ENCODE data around the gene SLC22A16. TPM values are rescaled to one million over a fixed set of nuclear protein-coding genes. Genes with fewer than 3 reads are reported as not detected.

The SLC22A16 gene
- total RNA-seq, 4 donors from 2014 or later = not detected

DNA sequence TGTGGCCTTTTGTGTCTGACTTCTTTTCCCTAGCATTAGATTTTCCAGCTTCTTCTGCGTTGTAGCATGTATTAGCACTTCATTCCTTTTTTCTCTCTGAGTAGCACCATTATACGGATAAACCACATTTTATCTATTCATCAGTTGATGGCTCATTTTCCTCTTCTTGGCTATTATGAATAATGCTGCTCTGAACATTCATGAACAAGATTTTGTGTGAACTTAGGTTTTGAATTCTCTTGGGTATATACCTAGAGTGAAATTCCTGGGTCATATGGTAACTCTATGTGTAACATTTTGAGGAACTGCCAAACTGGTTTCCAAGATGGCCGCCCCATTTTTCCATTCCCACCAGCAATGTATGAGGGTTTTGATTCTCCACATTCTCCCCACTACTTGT, 28.7 kb downstream of the SLC22A16 start:
- 94% methylated on average over 3 of the region's 3 CpGs for WGBS, 2 donors
- Histone ChIP-seq H3K4me3 (no peak overlapping the region), H3K36me3 (no peaks in the 10 kb centered on the region), H3K27me3 (no peaks in the 10 kb centered on the region), H3K4me1 (no peaks in the 10 kb centered on the region), H3K27ac (no peak overlapping the region), H3K9me3 (no peaks in the 10 kb centered on the region)
- no peak for DNase-seq (ENCODE audit: low spot score in 2 of 2)
- no peak for TF ChIP-seq EP300 (IDR thresholded peaks at IDR 0.05)
- TF ChIP-seq, protein P1, sequence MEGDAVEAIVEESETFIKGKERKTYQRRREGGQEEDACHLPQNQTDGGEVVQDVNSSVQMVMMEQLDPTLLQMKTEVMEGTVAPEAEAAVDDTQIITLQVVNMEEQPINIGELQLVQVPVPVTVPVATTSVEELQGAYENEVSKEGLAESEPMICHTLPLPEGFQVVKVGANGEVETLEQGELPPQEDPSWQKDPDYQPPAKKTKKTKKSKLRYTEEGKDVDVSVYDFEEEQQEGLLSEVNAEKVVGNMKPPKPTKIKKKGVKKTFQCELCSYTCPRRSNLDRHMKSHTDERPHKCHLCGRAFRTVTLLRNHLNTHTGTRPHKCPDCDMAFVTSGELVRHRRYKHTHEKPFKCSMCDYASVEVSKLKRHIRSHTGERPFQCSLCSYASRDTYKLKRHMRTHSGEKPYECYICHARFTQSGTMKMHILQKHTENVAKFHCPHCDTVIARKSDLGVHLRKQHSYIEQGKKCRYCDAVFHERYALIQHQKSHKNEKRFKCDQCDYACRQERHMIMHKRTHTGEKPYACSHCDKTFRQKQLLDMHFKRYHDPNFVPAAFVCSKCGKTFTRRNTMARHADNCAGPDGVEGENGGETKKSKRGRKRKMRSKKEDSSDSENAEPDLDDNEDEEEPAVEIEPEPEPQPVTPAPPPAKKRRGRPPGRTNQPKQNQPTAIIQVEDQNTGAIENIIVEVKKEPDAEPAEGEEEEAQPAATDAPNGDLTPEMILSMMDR (IDR thresholded peaks at IDR 0.05) = no peak
- TF ChIP-seq POLR2A (IDR thresholded peaks at IDR 0.05) = no peak

DNA sequence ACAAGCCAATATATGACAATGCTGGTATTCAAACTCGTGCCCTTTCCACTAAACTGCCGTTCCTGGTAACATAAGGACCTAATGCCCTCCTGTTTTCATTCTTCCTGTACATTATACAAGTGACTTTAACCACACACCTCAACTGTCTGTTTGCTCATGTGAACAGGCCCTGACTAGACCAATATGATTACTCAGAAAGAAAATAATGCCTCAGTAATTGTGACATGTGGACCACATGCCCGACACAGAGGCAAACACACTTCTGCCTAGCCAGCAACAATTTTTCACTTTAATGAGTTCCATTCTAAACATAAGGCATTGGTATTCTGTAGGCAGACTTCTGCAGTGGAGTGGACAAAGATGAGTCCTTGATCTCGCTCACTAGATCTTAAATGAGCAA, 30.0 kb downstream of the SLC22A16 start:
- Histone ChIP-seq H3K4me1 (no peaks in the 10 kb centered on the region), H3K9me3 (no peaks in the 10 kb centered on the region), H3K27ac (no peak overlapping the region), H3K27me3 (no peaks in the 10 kb centered on the region), H3K36me3 (no peaks in the 10 kb centered on the region), H3K4me3 (no peak overlapping the region)
- WGBS, 2 donors = 70 to 71% methylated on average over 4 of the region's 4 CpGs
- DNase-seq (ENCODE audit: low spot score in 2 of 2) = no peak
- TF ChIP-seq, protein P1 (IDR thresholded peaks at IDR 0.05) = no peak
- no peak for TF ChIP-seq POLR2A (IDR thresholded peaks at IDR 0.05)
- TF ChIP-seq EP300 (IDR thresholded peaks at IDR 0.05) = no peak

DNA sequence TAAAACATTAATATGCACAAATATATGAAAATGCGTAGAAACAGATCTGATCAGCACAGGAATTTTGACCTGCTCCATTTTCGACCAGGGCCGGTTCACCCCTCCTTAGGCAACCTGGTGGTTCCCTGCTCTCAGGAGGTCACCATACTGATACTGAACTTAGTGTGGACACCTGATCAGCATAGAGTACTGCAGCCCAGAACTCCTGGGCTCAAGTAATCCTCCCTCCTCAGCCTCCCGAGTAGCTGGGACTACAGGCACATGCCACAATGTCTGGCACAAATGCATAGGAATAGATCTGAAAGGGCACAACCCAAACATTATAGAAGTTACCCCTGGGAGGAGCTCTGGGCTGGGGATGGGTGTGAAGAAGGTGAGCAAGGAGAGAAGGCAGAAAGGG, 36.4 kb downstream of the SLC22A16 start:
- Histone ChIP-seq H3K4me1 (no peaks in the 10 kb centered on the region), H3K36me3 (no peaks in the 10 kb centered on the region), H3K4me3 (no peak overlapping the region), H3K27me3 (no peaks in the 10 kb centered on the region), H3K27ac (no peak overlapping the region), H3K9me3 (no peaks in the 10 kb centered on the region)
- WGBS, 2 donors = 86 to 95% methylated on average over 4 of the region's 4 CpGs
- TF ChIP-seq EP300 (IDR thresholded peaks at IDR 0.05) (no peak), POLR2A (IDR thresholded peaks at IDR 0.05) (no peak)
- TF ChIP-seq, protein P1 (IDR thresholded peaks at IDR 0.05) = no peak
- no peak for DNase-seq (ENCODE audit: low spot score in 2 of 2)

DNA sequence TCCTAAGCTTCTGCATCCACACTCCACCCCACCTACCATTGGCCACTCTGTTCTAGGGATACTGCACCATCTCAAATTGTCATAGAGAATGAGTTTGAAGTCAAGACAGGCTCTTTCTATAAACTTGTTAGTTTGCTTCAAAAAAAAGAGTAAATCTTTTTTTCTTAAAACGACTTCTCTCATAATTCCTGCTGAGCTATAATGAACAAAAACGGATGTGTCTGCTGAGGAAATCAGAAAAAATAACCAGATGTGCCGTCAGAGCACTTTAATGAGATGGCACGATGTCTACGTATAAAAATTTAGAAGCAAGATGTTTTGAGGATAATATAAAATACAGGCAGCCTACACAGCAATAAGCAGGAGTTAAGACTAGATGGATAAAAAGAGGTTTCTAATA, 37.1 kb downstream of the SLC22A16 start:
- DNase-seq (ENCODE audit: low spot score in 2 of 2) = no peak
- Histone ChIP-seq H3K36me3 (no peaks in the 10 kb centered on the region), H3K4me1 (no peaks in the 10 kb centered on the region), H3K4me3 (no peak overlapping the region), H3K9me3 (no peaks in the 10 kb centered on the region), H3K27me3 (no peaks in the 10 kb centered on the region), H3K27ac (no peak overlapping the region)
- TF ChIP-seq EP300 (IDR thresholded peaks at IDR 0.05) (no peak), POLR2A (IDR thresholded peaks at IDR 0.05) (no peak)
- TF ChIP-seq, protein P1 (IDR thresholded peaks at IDR 0.05) = no peak
- 35 to 43% methylated on average over 5 of the region's 5 CpGs for WGBS, 2 donors

DNA sequence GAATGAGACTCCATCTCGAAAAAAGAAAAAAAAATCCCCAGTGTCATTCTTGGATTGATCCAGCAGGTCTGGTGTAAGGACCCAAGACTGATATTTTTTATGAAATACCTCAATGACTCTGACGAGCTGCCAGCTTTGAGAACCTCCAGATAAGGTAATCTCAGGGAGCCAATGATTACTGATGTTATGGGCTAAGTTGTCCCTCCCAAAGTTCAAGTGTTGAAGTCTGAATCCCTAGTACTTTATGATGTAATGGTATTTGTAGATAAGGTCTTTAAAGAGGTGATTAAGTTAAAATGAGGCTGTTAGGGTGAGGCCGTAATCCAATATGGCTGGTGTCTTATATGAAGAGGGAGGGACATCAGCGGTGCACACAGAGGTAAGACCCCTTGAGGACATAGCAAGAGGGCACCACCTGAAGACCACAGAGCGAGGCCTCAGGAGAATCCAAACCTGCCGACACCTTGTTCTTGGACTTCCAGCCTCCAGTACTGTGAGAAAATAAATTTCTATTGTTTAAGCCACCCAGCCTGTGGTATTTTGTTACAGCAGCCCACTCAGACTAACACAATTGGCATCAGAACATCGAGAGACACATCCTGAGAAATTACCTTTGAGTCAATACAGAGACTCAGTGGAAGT, 41.3 kb downstream of the SLC22A16 start:
- no peaks in the 10 kb centered on the region for H3K27me3 ChIP-seq
- WGBS, 2 donors = 86 to 95% methylated on average over 7 of the region's 7 CpGs

More for the DNA sequence above, 41.3 kb downstream of the SLC22A16 start:
- H3K4me3 ChIP-seq = no peak overlapping the region
- H3K36me3 ChIP-seq = no peaks in the 10 kb centered on the region
- TF ChIP-seq EP300 (IDR thresholded peaks at IDR 0.05) (no peak), POLR2A (IDR thresholded peaks at IDR 0.05) (no peak)
- TF ChIP-seq, protein P1 (IDR thresholded peaks at IDR 0.05) = no peak
- H3K4me1 ChIP-seq = no peaks in the 10 kb centered on the region
- no peak overlapping the region for H3K27ac ChIP-seq
- no peaks in the 10 kb centered on the region for H3K9me3 ChIP-seq
- DNase-seq (ENCODE audit: low spot score in 2 of 2) = no peak

Data from tibial nerve (tissue), 4 donors.